Stimulated activated CD8-positive, alpha-beta memory T cell treated with anti-CD3 and anti-CD28 coated beads, Interleukin-7, amount 100 ng/mL, for 4 hours (primary cell): ENCODE data around the gene CBR4.
A peak's percentile ranks its signal among the peaks of the same experiment; 100 is the strongest.
"Not testable (repeated sequence)": the region's sequence is repeated elsewhere in the genome, so short reads cannot be mapped to it uniquely, and the experiment has no call there.

Source experiments
- DNase-seq, 2 donors: peaks; one replicate each; pipeline ENCODE4 v3.0.0-alpha.2; 2020; ENCODE audit warnings: low read depth in 2 of 2

Gene CBR4

DNA sequence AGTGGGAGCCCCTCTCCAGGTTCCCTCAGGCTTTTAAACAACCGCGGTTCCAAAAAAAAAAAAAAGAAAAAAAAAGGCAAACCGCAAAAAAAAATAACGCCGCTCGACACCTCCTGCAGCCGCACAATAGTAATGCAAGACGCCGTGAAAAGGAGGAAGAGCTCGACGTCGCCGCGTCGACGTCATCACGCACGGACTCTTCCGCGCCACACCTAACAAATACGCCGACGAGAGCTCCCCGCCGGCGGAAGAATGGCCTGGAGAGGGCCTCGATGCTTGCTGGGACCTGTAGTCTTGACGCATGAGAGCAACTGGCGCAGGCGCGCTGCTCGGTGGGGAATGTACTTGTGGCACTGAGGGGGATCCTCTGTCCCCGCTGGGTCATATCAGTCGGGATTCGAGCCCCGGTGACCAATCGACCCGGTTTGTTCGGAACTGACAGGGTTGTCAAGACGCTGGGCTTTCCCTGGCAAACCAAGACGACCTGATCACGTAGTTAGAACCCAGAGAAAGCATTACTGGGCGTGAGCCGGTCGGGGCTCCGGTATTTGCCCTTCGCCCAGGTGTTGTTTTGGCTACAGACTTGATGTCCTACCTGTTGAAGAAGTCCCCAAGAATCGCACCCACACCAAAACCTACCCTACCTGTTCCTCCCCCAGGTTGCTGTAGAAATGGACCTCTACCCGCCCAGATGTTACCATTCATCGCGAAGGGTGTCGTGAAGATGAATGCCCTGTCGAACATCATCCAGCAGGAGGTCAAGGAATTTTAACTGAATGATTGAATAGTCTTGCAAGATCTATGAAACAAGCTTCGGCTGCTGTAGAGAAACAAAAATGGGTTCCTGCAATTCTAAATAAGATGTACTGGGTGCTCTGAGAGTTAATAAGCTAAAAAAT, at the start of gene CBR4:
CBR4 (minus strand) TSS at position 131 of the 899 bp plus-strand sequence. CDS start 166 bp downstream, outside the sequence.
- peak; percentile 94 to 96 for DNase-seq

DNA sequence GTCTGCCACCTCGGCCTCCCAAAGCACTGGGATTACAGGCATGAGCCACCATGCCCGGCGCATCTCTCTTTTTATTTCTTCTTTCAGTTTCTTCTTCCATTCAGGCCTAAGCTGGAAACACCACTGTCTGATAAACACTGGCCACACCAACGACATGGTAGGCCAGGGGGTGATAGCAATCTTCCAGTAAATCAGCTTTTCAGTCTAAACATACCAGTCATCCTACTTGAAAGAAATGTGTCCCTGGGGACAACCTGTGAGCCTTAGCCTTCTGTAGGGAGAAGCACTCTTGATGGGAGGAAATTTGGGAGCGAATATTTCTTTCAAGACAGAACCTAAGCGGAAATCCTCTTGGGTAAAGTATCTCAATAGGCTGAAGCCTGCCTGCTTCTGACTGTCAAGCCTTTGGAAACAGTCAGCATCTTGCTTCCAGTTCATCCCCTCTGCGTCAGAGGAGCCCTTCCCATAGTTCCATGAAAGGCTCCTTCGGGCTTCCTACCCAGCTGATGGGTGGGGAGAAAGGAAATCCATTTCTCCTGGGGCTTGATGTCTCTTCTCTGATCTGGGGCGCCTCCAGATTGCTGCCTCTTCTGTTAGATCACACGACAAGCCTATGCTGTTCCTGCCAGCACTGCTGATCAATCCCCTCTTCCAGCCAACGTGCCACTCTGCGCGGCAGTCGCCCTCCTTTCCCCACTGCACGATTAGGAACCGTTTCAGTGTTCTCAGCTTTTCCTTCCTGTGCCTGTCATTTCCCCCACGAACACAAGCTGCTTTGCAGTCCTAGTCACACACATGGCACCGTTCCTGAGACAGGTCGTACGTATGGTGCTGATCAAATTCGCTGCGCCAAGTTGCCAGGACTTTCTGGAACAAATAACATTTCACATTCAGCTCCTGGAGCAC, 49.5 kb upstream of the CBR4 start:
- no peak for DNase-seq

- DNase-seq = no peak
Measured at GRCh38 chr4:169058312-169058711, 48.3 kb upstream of the CBR4 start.

GRCh38 chr4:169054879-169055278, 44.8 kb upstream of the CBR4 start:
- no peak for DNase-seq

- DNase-seq = no peak
Measured at GRCh38 chr4:169052594-169052945, 42.5 kb upstream of the CBR4 start.

GRCh38 chr4:169051761-169052593, 41.9 kb upstream of the CBR4 start:
- no peak for DNase-seq

GRCh38 chr4:169050881-169051760, 41.1 kb upstream of the CBR4 start:
- no peak for DNase-seq

DNA sequence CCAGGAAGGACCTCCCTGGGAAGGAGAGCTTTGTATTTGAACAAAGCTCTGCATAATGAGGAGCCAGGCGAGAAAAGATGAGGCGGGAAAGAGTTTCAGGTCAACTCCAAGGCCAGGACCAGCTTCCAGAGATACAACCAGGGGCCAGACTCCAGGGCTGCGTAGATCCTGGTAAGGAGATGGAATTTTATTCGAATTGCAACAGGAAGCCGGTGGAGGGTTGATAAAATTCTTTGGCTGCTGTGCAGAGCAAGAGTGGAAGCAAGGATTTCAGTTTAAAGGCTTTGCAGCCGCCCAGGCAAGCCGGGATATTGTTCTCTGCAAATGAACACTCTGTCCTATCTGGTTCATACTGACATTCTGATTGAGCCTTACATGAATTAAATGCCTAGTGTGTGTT, 40.2 kb upstream of the CBR4 start:
- DNase-seq = no peak

DNA sequence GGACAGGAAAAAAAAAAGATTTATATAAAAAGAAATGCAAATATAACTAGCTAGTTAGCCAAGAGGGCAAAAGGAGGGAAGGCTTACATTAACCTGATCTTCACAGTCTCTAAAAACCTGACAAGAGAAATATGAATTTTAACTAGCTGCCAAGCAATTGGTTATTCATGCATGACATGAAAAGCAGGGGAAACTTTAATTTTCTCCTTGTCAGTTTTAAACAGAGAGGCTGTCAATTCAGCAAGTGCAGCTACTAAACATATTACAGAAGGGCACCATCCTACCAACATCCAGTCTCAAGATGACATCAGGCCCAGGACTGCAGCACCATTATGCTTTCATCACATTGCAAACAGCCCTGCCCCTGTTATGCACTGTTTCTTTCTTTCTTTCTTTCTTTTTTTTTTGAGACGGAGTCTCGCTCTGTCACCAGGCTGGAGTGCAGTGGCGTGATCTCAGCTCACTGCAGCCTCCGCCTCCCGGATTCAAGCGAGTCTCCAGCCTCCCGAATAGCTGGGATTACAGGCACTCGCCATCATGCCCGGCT, 38.9 kb upstream of the CBR4 start:
- DNase-seq = no peak

GRCh38 chr4:169047956-169048355, 37.9 kb upstream of the CBR4 start:
- no peak for DNase-seq

- DNase-seq = no peak
Measured at GRCh38 chr4:169045862-169046584, 36.0 kb upstream of the CBR4 start.

DNA sequence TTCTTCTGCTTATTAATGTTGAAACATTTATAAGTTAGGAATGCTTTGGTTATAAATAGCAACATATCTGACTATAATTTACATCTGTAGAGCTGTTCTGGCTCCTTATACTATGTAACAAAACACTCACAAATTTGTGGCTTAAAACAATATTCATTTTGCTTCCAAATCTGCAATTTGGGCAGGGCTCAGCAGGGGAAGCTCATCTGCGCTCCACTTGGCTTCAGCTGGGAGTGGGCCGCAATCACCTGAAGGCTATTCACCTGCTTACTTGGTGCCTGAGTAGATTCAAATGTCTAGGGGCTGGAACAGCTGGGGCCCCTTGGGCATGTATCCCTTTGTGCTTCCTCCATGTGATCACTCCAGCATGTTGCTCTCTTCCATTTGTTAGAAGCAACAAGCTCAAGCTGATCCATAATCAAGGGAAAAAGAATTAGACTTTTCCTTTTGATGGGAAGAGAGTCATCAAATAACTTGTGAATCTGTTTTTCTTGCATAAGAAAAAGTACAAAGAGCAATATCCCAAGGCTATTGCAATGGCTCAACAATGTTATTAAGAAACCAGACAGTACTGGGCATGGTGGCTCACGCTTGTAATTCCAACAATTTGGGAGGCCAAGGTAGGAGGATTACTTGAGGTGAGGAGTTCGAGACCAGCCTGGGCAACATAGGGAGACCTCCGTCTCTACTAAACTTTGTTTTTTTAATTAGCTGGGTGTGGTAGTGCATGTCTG, 34.8 kb upstream of the CBR4 start:
- DNase-seq = no peak

DNA sequence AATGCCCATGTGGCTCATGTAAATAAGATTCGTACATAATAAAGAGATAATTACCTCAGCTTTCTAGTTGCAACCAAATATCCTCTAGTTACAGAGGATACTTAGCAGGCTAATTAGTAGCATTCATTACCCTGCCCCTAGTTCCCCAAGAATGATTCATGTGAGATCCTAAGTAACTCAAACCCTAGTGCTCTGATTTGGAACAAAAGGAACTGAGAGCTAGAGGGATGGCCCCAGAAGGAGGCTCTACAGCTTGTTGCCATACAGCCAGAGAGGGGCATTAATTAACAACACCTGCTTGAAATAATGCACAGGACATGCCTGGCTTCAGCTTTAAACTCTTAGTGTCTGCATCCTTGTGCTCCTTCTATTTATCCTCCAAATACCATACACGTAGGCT, 32.6 kb upstream of the CBR4 start:
- DNase-seq = no peak

GRCh38 chr4:169040559-169041261, 30.7 kb upstream of the CBR4 start:
- DNase-seq = no peak

DNA sequence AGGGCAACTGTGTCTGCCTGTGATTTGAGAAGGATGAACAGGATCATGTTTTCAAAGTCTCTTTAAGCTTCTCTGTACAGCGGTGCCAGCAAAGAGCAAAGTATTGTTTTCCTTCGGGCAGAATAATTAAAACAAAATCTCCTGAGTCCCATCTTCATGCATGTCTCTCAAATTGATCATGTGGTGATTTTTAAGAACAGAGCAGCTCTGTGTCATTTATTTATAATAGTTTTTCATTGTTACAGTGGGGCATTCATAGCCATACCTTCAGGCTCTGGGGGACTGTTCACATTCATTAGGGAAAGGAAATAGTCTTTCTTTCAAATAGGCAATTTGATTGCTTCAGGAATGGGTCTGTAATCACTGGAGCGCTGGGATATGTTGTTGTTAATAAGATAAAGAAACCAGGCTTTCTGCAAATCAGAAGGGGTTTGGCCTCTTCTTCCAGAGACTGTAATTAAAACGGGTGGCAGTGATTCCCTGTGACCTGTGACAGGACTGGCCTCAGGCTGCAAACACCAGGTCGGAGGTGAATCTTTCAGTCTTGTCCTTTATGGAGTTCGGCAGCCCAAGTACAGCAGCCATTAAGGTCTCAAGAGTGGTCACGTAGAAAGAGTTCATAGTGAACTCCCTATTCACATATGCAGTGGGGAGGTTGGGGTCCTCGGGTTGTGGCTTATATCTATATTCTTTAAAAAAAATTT, 29.3 kb upstream of the CBR4 start:
- no peak for DNase-seq

DNA sequence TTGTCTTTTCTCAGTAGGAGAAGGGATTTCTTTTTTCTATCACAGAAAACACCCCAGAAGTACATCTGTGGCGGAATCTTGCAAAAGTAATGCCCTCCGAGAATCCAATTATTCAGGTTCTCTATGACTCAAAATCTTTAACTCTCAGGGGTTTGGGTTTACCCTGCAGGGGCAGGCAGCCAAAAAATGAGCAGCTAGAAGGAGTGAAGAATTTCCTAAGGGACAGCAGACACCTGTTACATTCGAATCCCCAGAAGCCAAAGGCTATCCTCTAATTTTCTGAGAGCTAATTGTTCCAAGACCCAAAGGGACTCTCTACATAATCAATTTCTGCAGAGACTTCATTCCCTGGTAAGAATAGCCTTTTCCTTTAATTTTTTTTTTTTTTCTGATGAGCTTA, 27.5 kb upstream of the CBR4 start:
- no peak for DNase-seq

GRCh38 chr4:169035871-169036620, 26.0 kb upstream of the CBR4 start:
- DNase-seq = not testable (repeated sequence)
